ENCODE measurements around the gene GRM3.

Gene GRM3

DNA sequence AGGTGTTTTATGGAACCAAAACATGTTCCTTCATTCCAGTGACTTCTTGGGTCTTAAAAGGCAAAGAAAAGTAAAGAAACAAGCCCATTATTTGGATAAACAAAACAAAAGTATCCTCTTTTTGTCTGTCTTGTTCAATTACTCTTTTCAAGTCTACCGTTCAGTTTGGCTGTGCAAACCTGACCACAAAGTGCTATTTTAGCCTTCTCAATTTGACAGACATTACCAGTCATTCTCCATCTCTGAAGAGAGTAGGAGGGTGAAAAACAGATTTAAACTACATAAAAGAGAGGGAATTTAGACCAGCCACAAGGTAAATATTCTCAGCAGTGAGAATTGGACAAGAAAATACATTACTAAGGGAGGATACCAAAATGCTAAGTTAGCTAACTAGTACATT lies 145.2 kb downstream of the GRM3 start:
- TF ChIP-seq GATA3 (IDR thresholded peaks at IDR 0.05; ENCODE audit: low read depth, low read length) (no peak), GATA2 (IDR thresholded peaks at IDR 0.05; ENCODE audit: low read depth, low read length) (no peak)

DNA sequence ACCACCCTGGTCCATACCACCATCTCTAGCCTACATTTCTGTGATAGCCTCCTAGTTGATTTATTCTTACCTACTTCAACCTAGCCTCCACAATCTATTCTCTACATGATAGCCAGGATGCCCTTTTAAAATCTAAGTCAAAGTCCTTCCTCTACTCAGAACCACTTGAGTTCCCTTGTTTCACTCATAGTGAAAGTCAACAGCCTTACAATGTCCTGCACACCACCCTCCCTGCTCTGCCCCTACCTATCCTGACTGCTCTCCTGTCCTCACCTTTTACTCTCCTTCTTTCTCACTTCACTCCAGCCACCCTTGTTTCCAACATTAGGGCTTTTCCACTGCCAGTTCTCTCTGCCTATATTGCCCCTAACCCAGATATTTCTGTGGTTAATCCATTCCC lies 146.7 kb downstream of the GRM3 start:
- no peak for TF ChIP-seq GATA2 (IDR thresholded peaks at IDR 0.05; ENCODE audit: low read depth, low read length)
- TF ChIP-seq GATA3 (IDR thresholded peaks at IDR 0.05; ENCODE audit: low read depth, low read length): no peak

DNA sequence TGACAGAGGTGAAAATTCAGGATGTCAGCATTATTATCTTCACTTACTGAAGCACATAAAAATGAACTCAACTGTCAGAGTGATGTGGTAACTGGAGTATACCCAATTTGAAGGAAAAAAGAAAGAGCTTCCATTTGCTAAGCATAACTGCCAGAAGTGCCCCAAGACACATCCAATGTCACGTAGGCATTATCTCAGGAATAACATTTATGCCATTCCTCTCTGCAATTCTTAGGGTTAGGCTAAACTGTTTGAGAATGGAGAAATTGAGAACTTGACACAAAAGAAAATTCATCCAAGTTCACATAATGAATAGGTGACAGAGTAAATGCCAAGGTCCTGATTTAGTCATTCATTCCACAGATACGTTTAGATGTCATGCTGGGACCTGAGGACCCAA lies 148.6 kb downstream of the GRM3 start:
- TF ChIP-seq GATA3 (IDR thresholded peaks at IDR 0.05; ENCODE audit: low read depth, low read length) (no peak), GATA2 (IDR thresholded peaks at IDR 0.05; ENCODE audit: low read depth, low read length) (no peak)

DNA sequence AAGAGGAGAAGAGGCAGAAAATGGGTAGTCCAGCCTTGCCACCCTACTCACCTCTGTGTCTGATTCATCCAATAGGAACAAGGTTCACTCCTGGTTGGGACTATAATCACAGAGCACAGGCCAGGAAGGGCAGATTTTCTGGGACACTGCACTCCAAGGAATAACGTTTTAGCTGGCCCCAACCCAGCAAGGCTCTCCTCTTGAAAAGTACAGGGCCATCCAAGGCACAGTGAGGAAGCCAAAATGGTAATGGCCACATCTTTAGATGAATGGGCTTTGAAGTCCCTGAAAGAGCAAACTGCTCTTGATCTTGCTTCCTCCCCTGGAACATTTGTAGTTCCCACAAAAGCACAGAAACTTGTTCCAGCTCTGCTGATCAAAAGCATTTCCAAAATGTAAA lies 149.4 kb downstream of the GRM3 start:
- TF ChIP-seq GATA2 (IDR thresholded peaks at IDR 0.05; ENCODE audit: low read depth, low read length) (no peak), GATA3 (IDR thresholded peaks at IDR 0.05; ENCODE audit: low read depth, low read length) (no peak)

DNA sequence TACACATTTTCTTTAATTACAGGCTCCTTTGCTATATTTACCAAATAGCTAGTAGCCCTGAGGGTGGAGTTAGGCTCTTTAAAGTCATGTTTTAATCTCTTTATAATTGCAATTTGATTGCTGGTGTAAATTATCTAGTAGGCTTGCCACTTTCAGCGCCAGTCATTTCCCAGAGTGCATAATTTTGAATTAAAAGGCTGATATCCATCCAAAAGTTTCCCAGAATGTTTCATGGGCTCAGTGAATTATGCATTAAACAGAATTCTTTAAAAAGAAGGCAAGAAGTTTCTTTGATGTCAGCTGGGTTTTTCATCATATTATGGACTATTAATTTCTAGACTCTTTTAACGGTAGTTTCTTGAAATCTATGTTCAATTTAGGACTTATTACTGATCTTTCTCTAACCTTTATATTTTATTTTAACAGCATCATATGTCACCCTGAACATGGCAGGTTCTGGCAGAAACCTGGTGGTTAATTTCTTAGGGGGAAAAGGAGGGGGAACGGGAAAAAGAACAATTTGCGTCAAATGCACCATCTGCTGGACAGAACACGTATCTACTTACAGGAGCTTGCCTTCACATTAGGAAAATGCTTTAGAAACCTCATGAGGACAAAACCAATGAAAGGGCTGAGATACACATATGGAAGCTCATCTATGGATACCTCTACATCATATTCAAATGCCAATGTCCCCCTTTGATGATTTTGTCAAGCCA lies 171.1 kb downstream of the GRM3 start:
- TF ChIP-seq GATA3 (IDR thresholded peaks at IDR 0.05; ENCODE audit: low read depth, low read length) (no peak), GATA2 (IDR thresholded peaks at IDR 0.05; ENCODE audit: low read depth, low read length) (no peak)

DNA sequence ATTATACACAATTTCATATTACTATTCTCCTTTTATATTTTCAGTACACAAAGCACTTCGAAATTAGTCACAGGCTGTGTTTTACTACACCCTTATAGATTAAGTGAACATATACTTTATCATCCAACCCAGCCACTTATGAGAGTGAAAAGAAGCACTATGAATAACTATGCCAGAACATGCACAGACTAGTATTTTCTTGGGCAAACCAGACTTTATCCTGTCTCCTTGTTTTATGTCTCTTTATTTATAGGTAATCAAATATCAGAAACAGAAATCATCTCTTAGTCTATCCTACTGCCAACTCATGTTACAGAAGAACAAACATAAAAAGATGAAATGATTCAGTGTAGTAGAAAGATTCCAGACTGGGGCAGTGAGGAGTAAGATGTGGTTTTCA lies 171.8 kb downstream of the GRM3 start:
- no peak for TF ChIP-seq GATA2 (IDR thresholded peaks at IDR 0.05; ENCODE audit: low read depth, low read length)
- no peak for TF ChIP-seq GATA3 (IDR thresholded peaks at IDR 0.05; ENCODE audit: low read depth, low read length)

DNA sequence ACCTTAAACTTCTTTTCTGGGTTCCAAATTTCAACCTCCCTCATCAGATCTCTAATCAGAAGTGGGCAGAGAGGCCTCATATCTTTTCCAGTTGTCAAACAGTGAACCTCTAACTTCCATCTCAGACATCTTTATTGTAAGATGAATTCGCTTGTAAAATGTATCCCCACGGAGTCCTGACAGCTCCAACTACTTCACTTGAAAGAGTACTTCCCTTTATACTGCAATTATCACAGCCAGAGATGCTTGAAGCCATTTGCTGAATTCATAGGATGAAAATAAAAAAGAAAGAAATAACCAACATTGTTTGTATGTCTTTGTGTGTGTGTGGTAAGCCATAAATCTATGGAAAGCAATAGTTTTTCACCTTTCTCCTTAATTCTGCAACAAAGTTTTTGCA lies 175.2 kb downstream of the GRM3 start:
- TF ChIP-seq GATA2 (IDR thresholded peaks at IDR 0.05; ENCODE audit: low read depth, low read length) (no peak), GATA3 (IDR thresholded peaks at IDR 0.05; ENCODE audit: low read depth, low read length) (no peak)

DNA sequence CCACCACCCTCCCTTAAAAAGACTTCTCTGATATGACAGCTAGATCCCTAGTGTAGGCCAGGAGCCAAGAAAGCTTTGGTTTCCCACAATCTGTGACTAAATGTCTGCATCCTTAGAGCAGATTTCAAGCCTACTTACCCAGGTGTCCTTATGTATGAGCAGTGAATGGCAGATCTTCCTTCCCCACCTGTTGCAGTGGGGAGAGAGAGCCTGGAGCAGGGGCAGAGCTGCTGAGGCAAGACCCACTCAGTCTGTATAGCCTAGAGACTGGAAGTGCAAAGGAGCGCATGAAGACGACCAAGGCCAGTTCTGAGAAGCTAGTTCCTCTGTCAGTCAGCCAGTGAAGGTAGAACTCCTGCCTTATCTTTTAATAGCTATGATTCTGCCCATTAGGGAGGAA lies 180.1 kb downstream of the GRM3 start:
- no peak for TF ChIP-seq GATA3 (IDR thresholded peaks at IDR 0.05; ENCODE audit: low read depth, low read length)
- no peak for TF ChIP-seq GATA2 (IDR thresholded peaks at IDR 0.05; ENCODE audit: low read depth, low read length)

DNA sequence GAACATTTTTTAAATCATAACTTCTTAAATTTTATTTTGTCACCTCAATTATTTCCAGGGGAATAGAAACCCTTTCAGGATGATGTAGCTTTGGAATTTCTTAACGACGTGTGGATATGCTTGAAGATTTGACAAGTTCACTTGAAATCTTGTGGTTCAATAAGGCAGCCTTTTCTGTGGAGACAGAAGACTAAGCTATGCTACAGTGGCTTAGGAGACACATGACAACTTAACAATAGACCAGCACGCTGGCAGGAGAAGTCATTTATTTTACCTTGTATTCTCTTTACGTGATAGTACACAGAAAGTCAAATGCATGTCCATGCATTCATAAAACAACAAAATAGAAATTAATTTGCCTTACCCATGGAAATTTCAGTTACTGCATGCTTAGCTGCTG lies 181.6 kb downstream of the GRM3 start:
- TF ChIP-seq GATA2 (IDR thresholded peaks at IDR 0.05; ENCODE audit: low read depth, low read length): no peak
- TF ChIP-seq GATA3 (IDR thresholded peaks at IDR 0.05; ENCODE audit: low read depth, low read length): no peak

DNA sequence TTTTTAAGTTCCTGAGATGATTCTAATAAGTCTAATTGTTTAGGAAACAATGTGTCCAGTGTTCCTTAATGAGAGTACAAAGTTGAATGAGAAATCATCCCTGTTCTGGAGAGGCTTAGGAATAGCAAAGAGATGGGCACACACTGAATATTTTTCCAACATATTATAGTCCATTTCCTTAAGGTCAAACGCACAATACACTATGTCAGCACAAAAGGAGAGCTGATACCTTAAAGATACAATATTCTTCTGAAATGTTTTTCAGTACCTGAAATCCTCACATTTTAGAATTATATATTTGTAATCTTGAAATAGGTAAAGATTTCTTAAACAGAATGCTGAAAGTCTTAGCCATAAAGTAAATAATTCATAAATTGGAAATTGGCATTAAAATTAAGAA lies 183.2 kb downstream of the GRM3 start:
- TF ChIP-seq GATA2 (IDR thresholded peaks at IDR 0.05; ENCODE audit: low read depth, low read length) (no peak), GATA3 (IDR thresholded peaks at IDR 0.05; ENCODE audit: low read depth, low read length) (no peak)

DNA sequence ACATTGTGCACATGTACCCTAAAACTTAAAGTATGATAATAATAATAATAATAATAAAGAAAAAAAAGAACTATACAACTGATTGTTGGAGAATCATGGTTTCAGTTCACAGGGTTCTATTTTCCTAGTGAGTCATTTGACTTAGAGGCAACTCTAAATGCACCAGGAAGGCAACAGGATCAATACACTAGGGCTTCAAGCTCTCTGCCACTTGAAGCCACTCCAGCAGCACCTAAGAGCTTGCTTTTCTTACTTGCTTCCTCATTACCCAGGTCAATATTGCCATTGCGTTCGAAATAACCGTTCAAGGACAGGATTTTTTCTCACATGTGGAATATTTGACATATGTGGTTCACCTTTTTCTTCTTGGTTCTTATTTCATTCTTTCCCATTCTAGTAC lies 189.7 kb downstream of the GRM3 start:
- TF ChIP-seq GATA3 (IDR thresholded peaks at IDR 0.05; ENCODE audit: low read depth, low read length) (no peak), GATA2 (IDR thresholded peaks at IDR 0.05; ENCODE audit: low read depth, low read length) (no peak)

DNA sequence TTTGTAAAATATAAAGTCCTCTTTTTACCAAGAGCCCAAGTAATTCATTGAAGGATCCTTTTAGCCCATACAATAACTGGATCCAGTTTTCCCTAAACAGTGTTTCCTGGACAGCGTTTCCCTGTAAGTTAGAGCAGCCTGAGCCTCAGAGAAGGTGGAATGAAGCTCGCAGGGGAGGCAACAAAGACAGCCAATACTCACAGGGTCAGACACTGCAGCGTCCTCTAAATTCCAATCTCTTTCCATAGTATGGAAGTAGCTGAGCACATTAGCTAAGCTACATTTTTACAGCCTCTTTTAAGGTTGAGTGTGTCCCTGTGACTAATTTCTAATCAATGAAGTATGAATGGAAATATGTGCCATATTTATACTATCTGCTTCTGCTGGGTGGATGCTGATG lies 193.5 kb downstream of the GRM3 start:
- no peak for TF ChIP-seq GATA3 (IDR thresholded peaks at IDR 0.05; ENCODE audit: low read depth, low read length)
- no peak for TF ChIP-seq GATA2 (IDR thresholded peaks at IDR 0.05; ENCODE audit: low read depth, low read length)

DNA sequence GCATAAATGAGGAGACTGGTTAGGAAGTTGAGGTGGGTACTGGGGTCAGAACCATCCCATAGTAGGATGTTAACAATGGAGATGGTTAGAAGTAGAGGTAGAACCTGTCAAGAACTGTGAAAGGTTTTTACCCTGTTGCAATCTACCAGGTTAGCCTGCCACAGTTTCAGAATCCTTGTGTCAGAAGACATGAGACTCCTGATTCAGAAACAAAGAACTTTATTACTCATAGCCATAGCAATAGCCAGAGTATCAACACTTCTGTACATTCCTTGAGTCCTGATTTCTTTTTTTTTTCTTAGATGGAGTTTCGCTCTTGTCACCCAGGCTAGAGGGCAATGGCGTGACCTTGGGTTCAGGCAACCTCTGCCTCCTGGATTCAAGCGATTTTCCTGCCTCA lies 200.9 kb downstream of the GRM3 start:
- TF ChIP-seq GATA2 (IDR thresholded peaks at IDR 0.05; ENCODE audit: low read depth, low read length) (no peak), GATA3 (IDR thresholded peaks at IDR 0.05; ENCODE audit: low read depth, low read length) (no peak)

DNA sequence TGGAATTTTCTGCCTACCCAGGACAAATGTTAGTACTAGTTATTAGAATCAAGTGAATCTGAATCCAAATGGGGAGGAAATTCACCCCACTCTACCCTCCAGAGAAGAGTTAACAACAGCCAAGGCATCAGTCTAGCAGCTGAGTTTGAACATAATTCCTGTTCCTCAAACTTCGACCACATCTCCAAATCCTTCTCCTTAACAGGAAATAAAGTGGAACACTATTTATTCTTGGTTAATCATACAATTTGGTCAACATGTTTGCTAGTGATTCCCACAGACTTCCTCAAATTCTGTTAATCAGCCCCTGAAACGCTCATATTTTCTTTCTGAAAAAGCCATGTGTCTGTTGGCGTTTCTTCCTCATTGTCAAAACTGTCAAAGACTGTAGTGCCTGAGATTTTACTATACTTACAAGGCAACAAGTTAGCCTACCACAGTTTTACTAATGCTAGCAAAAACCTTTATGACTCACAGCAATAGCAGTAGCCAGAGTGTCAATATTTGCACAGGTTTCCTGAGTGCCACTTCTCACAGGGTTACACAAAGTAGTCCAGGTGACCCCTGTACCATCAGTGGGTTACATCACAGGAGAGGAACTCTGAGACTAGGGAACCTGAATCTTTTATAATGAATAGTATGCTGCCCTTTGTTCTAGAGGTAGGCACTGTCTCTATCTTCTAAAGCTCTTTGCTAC lies 202.9 kb downstream of the GRM3 start:
- no peak for TF ChIP-seq GATA2 (IDR thresholded peaks at IDR 0.05; ENCODE audit: low read depth, low read length)
- no peak for TF ChIP-seq GATA3 (IDR thresholded peaks at IDR 0.05; ENCODE audit: low read depth, low read length)

DNA sequence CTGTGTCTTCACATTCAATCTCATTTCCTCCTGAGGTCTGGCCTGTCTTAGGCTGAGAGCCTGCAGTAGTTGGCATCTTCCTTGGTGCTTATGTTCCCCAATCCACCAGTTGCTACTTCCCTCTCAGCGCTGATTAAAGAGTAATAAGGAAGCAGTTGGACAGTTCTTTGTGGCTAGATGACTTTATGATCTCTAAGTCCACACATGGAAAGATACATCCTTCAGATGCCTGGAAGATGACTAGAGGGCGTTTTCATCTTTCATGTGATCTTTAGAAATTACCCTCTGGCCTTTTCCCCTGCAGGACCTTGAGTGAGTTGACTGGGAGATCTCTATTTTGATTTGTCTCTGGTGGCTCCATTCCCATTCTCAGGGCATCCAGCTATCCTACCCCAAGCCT lies 204.5 kb downstream of the GRM3 start:
- TF ChIP-seq GATA3 (IDR thresholded peaks at IDR 0.05; ENCODE audit: low read depth, low read length): no peak
- no peak for TF ChIP-seq GATA2 (IDR thresholded peaks at IDR 0.05; ENCODE audit: low read depth, low read length)
